ENCODE measurements around the gene SCPEP1.

DNA sequence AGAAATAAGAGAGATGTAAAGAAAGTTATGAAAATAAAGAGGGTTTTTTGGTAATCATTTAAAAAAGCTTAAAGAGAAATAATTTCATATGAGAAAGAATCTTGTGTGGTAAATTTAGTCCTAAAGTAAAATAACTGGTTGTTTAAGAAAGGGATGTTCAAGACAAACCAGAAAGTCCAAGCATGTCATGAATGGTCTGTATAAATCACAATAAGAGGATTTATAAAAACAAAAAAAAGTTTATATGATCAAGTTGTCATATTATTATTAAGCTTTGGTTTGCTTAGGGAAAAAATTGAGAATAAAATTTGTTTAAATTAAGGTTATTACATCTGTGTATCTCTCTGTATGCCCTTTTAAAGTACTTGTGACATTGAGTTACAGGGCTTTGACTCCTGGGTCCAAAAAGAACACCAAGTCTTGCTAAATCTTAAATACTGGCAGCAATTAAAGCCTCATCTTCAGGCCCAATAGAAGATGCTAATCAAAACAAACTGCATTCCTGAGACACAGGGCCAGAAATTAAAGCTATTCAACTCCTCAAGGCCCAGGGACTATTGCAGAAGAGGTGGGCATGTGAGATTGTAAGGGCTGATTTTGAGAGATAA is 48.5 kb upstream of the SCPEP1 start:
- TF ChIP-seq, protein P1, sequence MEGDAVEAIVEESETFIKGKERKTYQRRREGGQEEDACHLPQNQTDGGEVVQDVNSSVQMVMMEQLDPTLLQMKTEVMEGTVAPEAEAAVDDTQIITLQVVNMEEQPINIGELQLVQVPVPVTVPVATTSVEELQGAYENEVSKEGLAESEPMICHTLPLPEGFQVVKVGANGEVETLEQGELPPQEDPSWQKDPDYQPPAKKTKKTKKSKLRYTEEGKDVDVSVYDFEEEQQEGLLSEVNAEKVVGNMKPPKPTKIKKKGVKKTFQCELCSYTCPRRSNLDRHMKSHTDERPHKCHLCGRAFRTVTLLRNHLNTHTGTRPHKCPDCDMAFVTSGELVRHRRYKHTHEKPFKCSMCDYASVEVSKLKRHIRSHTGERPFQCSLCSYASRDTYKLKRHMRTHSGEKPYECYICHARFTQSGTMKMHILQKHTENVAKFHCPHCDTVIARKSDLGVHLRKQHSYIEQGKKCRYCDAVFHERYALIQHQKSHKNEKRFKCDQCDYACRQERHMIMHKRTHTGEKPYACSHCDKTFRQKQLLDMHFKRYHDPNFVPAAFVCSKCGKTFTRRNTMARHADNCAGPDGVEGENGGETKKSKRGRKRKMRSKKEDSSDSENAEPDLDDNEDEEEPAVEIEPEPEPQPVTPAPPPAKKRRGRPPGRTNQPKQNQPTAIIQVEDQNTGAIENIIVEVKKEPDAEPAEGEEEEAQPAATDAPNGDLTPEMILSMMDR (conservative IDR thresholded peaks at IDR 0.05), result no peak
- no peak for TF ChIP-seq EZH2 (IDR thresholded peaks at IDR 0.05; ENCODE audit: low read depth)

Measured in PC-9 (cell line).